Measurements from ENCODE around the gene NEUROD2. TPM values are rescaled to one million over a fixed set of nuclear protein-coding genes. Genes with fewer than 3 reads are reported as not detected.

Gene NEUROD2
- polyA plus RNA-seq, 1 of the 3 experiments (the other 2 are of a cell fraction): not detected

DNA sequence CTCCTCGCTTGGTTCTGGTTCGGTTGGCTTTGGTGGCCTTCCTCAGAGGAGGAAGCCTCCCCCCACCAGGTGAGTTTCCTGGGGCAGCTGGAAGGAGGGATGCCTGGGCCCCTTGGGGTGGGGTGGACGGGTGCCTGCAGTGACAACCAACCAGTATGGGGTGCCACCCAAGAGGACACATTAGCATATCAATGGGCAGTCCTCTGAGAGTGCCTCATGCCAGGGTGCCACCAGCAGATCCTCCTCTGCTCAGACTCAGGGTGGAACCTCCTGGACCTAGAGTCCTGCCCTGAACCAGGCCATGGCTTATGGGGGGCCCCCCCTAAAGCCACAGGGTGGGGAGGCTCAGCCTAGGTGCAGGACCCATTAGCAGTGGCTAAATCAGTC is 21.8 kb upstream of the NEUROD2 start (continued):
- TF ChIP-seq, protein P1, sequence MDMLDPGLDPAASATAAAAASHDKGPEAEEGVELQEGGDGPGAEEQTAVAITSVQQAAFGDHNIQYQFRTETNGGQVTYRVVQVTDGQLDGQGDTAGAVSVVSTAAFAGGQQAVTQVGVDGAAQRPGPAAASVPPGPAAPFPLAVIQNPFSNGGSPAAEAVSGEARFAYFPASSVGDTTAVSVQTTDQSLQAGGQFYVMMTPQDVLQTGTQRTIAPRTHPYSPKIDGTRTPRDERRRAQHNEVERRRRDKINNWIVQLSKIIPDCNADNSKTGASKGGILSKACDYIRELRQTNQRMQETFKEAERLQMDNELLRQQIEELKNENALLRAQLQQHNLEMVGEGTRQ (IDR thresholded peaks at IDR 0.05; ENCODE audit: borderline replicate concordance, low read depth, low read length): no peak
- TF ChIP-seq MXI1 (IDR thresholded peaks at IDR 0.05; ENCODE audit: low read depth, low read length) (no peak), TEAD4 (IDR thresholded peaks at IDR 0.05; ENCODE audit: borderline replicate concordance, insufficient read depth) (no peak), POLR2AphosphoS5 (IDR thresholded peaks at IDR 0.05; ENCODE audit: low read depth, low read length) (no peak), FOSL2 (IDR thresholded peaks at IDR 0.05; ENCODE audit: borderline replicate concordance, low read depth) (no peak), GABPA (IDR thresholded peaks at IDR 0.05; ENCODE audit: low read depth) (no peak), ELF1 (IDR thresholded peaks at IDR 0.05) (no peak), EZH2phosphoT487 (IDR thresholded peaks at IDR 0.05; ENCODE audit: borderline replicate concordance, low read depth) (no peak)
- TF ChIP-seq, protein P2, sequence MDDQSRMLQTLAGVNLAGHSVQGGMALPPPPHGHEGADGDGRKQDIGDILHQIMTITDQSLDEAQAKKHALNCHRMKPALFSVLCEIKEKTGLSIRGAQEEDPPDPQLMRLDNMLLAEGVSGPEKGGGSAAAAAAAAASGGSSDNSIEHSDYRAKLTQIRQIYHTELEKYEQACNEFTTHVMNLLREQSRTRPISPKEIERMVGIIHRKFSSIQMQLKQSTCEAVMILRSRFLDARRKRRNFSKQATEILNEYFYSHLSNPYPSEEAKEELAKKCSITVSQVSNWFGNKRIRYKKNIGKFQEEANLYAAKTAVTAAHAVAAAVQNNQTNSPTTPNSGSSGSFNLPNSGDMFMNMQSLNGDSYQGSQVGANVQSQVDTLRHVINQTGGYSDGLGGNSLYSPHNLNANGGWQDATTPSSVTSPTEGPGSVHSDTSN (IDR thresholded peaks at IDR 0.05): no peak
- TF ChIP-seq, protein P3, sequence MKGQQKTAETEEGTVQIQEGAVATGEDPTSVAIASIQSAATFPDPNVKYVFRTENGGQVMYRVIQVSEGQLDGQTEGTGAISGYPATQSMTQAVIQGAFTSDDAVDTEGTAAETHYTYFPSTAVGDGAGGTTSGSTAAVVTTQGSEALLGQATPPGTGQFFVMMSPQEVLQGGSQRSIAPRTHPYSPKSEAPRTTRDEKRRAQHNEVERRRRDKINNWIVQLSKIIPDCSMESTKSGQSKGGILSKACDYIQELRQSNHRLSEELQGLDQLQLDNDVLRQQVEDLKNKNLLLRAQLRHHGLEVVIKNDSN (IDR thresholded peaks at IDR 0.05; ENCODE audit: borderline replicate concordance, low read depth): no peak

DNA sequence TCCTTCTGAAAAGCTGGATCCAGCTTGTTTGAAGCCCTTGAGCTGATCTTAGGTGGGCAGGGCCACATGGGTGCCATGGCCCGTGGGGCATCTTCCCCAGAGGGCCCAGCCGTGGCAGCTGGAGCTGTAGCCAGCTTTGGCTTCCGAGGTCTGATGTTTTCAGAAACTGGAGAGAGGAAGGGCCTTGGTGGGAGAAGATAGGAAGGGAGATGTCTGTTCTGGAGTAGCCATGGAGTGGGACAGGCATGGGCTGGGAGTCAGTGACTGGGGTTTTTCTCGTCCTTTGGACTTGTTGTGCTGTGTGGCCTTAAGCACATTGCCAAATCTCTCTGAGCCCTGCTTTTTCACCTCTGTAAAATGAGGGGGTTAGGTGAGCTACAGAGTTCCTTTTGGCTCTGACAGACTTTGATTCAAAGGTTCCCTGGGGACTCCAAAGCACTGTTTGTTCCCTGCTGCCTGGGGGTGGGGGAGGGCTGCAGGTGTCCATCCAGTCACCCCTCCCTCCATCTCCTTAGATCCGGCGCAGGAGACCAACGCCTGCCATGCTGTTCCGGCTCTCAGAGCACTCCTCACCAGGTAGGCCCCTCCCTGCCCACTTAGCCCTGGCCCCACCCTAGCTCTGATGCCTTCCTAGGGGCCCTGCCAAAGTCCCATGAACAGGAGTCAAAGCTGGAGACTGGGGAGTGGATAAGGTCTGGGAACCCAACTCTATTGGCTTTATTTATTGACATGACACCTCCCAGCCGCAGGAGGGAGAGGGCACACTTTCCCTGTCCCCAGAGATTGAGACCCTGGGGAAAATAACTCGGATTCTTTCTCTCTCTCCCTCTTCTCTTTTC is 21.2 kb upstream of the NEUROD2 start:
- Histone ChIP-seq H3K4me1 (ENCODE audit: control insufficient read depth in 1 of 2, insufficient read depth in 2 of 2, low read depth in 1 of 2, low read length in 1 of 2) (peaks cover 0 to 2% of the 10 kb centered on the region in 2 experiments; a peak in 1 of 4 replicates), H3K9me2 (no peaks in the 10 kb centered on the region), H3K9ac (no peak overlapping the region), H3K27me3 (ENCODE audit: insufficient read depth) (peaks cover 41% of the 10 kb centered on the region), H3F3A (replicated peaks; ENCODE audit: insufficient read depth) (no peaks in the 10 kb centered on the region), H3K4me3 (ENCODE audit: low read depth in 2 of 2, low read length in 1 of 2) (no peak overlapping the region), H2AFZ (ENCODE audit: low read depth) (no peak overlapping the region), H4K20me1 (ENCODE audit: insufficient read depth) (no peaks in the 10 kb centered on the region), H3K79me2 (ENCODE audit: insufficient read depth) (no peaks in the 10 kb centered on the region), H3K36me3 (replicated peaks in 1 of 2; ENCODE audit: control insufficient read depth in 1 of 2, insufficient read depth in 2 of 2, low read length in 1 of 2) (no peaks in the 10 kb centered on the region), H3K9me3 (no peaks in the 10 kb centered on the region), H3K27ac (ENCODE audit: low read depth in 2 of 2, low read length in 1 of 2) (no peak overlapping the region), H3K4me2 (no peak overlapping the region)
- no peak for DNase-seq
- POLR2A ChIA-PET: interaction anchor here (0.5 kb wide), 1 partner anchor 164 kb away, joined by 3 read pairs; no protein-coding TSS in a partner anchor
- 53% methylated on average over 10 of the region's 10 CpGs for WGBS (ENCODE audit: low lambda C conversion rate)
- CTCF ChIA-PET: interaction anchor here (0.6 to 17.4 kb wide), 11 partner anchors 6 to 395 kb away, joined by 3 to 483 read pairs (median 11); partner anchors contain the start of genes NEUROD2, PNMT, PPP1R1B and STARD3
- TF ChIP-seq GATA2 (CRISPR knock-in tag; IDR thresholded peaks at IDR 0.05) (no peak), FOSL2 (IDR thresholded peaks at IDR 0.05; ENCODE audit: borderline replicate concordance, low read depth) (no peak), YY1 (IDR thresholded peaks at IDR 0.05; ENCODE audit: low read depth) (no peak), MEF2A (IDR thresholded peaks at IDR 0.05; ENCODE audit: borderline replicate concordance, low read depth) (no peak), NFIC (IDR thresholded peaks at IDR 0.05; ENCODE audit: borderline replicate concordance) (no peak)
- TF ChIP-seq, protein P1 (IDR thresholded peaks at IDR 0.05; ENCODE audit: borderline replicate concordance, low read depth, low read length): no peak
- TF ChIP-seq, protein P4, sequence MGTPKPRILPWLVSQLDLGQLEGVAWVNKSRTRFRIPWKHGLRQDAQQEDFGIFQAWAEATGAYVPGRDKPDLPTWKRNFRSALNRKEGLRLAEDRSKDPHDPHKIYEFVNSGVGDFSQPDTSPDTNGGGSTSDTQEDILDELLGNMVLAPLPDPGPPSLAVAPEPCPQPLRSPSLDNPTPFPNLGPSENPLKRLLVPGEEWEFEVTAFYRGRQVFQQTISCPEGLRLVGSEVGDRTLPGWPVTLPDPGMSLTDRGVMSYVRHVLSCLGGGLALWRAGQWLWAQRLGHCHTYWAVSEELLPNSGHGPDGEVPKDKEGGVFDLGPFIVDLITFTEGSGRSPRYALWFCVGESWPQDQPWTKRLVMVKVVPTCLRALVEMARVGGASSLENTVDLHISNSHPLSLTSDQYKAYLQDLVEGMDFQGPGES (IDR thresholded peaks at IDR 0.05; ENCODE audit: low read depth, low read length): no peak
